HG02610 (cell line): ENCODE measurements around the gene TICAM1.
A peak's percentile ranks its signal among the peaks of the same experiment; 100 is the strongest.
"Not testable (repeated sequence)": the region's sequence is repeated elsewhere in the genome, so short reads cannot be mapped to it uniquely, and the experiment has no call there.

Experiments used
- ATAC-seq: cut with Tn5 transposase; IDR thresholded peaks from one replicate; pipeline ENCODE4 v1.9.1; 2021; ENCODE audit warnings: mild to moderate bottlenecking, moderate library complexity; ENCODE audit not compliant: unreplicated experiment

The TICAM1 gene

DNA sequence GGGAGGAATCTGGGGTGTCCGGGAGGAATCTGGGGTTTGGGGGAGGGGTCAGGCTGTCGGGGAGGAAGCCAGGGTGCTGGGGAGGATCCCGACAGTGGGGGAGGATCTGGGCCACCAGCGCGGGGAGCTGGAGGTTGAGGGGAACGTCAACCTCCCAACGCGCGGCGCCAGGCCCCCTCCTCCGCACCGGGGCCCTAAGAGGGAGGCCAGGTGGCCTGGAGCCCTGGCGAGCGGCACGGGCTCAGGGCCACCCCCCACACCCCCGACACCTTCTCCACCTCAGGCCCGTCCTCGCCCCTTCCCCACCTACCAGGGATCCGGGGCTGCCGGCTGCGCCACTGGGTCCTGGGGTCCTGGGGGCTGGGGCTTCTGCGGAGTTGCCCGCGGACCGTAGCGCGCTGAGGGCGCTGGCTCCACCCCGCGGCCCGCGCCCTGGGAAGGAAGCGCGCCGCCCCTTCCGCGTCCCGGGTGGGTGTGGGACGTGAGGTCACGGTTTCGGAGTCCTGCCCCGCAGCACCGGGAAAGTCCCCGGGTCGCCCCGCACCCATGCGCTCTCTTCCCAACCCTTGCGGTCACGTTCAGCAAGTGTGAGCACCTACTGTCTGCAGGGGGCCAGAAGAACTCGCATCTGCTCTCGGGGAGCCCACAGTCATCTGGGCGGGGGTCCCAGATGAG lies at the start of gene TICAM1:
TICAM1 (minus strand) TSS at position 409 of the 675 bp plus-strand sequence. CDS start 13,335 bp downstream, outside the sequence.
- ATAC-seq, result peak; percentile 75

DNA sequence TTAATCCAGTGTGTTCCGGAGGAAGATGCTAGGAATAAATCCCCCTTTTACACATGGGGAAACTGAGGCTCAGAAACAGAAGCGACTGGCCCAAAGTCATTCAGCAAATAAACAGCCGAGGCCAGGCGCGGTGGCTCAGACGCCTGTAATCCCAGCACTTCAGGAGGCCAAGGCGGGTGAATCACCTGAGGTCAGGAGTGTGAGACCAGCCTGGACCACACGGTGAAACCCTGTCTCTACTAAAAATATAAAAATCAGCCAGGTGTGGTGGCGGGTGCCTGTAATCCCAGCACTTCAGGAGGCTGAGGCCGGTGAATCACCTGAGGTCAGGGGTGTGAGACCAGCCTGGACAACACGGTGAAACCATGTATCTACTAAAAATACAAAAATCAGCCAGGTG lies 47.5 kb upstream of the TICAM1 start:
- no peak for ATAC-seq

DNA sequence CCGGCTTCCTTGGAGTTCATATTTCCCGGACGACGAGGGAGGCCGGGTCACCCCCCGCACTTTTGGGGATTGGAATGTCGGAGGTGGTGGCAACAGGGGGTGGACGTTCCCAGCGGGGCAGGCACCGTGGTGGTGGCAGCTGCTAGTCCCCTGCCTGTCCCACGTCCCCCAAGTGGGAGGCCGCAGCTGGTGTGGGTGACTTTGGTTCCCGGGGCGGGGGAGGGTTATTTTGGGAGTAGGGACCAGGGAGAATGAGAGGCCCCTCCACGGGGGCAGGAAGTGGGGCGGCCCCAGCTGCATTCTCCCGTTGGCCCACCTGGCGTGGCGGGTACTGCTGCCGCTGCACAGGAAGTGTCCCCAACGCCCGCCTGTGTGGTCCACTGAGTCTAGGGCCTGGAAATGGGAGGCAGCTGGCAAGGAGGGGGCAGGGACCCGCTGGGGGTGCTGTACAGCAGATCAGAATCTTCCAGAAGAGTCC lies 47.0 kb upstream of the TICAM1 start:
- ATAC-seq, result no peak

DNA sequence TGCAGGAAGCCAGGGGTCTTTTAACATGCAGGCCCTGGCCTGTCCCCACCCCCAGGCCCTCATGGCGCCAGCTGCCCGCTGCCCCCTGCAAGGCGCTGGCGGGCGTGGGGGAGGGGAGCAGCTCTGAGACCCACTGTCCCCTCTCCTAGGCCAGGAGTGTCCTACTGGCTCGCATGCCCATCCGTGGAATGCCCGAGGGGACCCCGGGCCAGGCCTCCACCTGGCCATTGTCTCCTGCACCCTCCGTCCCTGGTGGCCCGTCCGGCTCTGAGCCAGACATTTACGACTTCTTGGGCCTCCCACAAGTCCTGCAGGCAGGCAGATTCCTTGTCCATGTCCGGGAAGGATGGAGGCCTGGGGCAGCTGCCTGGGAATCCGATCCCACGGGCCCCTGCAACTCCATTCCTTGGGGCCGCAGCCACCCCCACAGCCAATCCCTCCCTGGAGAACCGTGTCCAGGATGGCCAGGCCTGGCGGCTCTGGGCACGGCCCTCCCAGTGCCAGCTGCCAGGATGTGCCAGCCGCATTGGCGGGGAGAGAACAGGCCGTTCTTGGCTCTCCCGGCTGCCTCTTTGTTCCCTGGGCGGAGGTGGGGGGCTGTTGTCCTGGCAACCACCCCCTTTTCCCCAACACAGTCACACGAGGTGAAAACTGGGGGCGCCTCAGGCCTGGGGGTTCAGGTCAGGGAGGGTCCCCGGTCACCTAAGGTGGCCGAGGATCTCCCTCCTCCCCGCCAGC lies 46.4 kb upstream of the TICAM1 start:
- no peak for ATAC-seq

DNA sequence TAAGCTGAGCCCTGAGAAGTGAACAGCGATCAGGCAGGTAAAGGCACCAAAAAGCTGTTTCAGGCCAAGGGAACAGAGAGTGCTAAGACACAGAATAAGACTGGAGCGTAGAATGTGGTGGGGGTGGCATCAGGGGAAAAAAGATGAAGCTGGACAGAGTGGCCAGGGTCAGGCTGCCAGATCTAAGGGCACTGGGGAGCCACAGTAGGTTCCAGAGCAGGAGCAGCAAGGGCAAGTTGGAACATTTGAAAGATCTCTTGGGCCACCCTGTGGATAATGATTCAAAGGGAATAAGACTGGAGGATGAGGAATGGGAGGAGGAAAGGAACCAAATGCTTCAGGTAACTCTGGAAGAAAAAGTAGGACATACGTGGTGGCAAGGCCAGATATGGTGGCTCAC lies 42.4 kb upstream of the TICAM1 start:
- ATAC-seq, result no peak

DNA sequence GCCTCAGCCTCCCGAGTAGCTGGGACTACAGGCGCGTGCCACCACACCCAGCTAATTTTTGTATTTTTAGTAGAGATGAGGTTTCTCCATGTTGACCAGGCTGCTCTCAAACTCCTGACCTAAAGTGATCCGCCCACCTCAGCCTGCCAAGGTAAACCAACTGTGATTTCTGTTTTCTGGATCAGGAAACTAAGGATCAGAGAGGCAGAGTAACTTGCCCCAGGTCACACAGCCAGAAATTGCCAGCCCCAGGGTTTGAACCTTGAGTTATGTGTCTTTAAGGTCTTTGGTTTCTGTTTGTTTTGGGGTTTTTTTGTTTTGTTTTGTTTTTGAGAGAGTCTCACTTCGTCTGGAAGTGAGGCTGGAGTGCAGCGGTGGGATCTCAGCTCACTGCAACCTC lies 40.2 kb upstream of the TICAM1 start:
- ATAC-seq, result no peak

DNA sequence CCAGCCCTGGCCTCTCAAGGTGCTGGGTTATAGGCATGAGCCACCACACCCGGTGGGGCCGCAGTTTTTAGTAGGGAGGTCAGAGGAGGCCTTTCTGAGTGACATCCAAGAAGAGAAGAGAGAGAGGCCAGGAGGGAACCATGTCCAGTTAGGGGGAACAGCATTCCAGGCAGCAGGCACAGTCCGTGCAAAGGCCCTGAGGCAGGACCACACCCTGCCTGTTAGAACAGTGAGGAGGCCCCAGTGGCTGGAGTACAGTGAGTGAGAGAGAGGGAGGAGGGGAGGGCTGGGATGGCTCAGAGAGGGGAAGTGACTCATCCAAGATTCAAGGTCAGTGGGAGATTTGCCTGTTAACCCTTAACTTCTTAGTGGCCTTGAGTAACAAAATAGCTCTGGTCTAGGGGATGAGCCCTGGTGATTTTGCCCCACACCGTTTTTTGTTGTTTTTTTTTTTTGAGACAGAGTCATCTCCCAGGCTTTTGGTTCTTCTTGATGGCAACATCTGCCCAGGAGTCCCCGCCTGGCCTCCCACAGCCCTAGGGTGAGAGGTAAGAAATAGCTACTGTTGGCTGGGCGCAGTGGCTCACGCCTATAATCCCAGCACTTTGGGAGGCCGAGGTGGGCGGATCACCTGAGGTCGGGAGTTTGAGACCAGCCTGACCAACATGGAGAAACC lies 38.7 kb upstream of the TICAM1 start:
- no peak for ATAC-seq

DNA sequence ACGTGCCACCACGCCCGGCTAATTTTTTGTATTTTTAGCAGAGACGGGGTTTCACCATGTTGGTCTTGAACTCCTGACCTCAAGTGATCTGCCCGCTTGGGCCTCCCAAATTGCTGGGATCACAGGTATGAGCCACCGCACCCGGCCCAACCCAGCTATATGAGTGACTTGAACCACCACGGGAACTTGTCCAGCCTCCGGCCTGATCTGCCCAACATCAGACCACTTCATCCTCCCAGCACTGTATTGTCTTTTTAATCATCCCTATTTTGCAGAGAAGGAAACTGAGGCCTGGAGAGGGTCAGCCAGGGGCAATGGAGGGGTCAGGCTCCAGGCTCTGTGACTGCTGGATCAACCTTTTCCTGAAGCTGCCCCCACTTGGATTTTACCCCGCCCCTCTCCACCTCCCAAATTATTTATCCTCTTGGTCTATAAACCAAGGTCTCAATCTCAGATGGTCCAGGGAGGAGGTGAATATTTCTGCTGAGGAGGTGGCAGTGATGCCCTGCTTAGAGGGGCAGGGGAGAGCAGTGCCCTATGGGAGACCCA lies 36.8 kb upstream of the TICAM1 start:
- ATAC-seq, result no peak

DNA sequence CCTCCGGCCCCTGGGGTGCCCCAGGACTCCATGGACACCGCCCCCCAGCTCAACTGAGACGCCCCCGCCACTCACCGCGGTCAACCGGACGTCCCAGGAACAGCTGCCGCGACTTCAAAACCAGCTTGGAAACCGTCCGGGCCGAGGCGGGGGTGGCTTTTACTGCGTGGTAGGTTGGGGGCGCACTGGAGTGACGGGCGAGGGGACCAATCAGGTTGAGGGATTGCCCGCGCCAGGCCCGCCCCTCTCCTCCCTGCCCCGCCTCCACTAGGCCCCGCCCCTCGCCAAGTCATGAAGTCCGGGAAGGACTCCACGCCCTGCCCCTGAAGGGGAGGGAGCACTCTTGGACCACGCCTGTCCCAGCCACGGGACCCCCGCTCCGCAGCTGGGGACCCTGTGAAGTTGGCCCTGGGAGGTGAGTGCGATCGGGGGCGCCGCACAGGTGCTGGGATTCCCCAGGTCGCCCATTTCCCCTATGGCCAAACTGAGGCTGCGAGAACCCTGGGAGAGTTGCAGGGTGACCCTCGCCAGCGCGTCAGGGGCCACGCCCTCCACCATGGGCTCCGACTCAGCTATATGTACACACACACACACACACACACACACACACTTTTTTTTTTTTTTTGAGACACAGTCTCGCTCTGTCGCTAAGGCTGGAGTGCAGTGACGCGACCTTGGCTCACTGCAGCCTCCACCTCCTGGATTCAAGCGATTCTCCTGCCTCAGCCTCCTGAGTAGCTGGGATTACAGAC lies 36.2 kb upstream of the TICAM1 start, which contains the start of gene PLIN3:
PLIN3 (minus strand) TSS at position 134 of the 752 bp plus-strand sequence. CDS start 6,273 bp downstream, outside the sequence.
- peak; percentile 77 for ATAC-seq

DNA sequence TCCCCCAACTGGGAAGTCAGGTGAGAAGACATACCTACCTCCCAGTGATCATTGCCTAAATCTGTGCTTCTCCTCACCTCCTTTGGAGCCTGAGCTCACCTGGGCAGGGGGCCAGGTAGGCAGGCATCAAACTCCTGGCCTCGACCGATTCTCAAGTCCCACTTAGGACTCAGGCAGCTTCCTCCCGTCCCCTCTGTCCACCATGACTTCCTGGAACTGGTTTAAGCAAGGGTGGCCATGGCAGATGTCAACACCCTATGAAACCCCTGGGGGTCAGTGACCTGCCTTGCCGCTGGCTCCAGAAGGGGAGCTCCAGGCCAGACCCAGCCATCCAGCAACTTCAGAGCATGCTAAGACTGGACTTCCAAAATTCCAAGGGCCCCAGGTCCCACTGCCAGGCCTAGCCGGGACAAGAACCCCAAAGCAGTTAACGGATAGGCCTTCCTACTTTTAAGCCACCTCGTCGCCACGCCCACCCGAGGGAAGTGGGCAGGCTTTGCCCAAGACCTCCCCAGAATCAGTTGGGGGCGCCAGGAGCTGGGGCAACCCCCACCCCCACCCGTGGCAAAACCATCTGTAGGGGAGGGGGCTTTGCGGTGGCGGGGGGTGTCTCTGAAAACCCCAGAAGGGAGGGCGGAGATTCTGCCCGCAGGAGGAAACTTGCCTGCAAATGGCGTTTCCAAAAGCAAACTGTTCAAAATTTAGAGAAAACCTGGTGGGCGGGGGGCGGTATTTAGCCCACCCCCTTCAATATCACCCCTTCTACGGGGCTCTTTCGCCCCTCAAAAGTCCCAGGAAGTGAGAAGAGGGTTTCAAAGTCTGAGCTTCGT lies 35.3 kb upstream of the TICAM1 start:
- ATAC-seq, result no peak

DNA sequence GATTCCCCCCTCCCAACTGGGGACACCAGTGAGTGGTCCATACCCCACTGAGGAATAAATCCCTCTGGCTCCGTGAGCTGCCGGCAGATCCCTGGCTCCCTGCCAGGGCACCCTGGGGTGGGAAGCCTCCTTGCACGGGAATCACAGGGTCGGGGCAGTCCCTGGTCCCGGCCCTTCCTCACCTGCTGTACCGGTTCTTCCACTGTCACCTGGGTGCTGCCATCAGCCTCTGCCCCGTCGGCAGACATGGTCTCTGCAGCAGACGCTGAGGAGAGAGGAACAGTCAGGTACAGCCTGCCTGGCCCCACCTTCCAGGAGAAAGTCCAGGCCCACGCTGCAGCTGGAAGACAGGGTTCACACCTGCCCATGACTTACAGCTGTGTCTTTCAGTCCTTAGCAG lies 29.6 kb upstream of the TICAM1 start:
- ATAC-seq, result no peak

DNA sequence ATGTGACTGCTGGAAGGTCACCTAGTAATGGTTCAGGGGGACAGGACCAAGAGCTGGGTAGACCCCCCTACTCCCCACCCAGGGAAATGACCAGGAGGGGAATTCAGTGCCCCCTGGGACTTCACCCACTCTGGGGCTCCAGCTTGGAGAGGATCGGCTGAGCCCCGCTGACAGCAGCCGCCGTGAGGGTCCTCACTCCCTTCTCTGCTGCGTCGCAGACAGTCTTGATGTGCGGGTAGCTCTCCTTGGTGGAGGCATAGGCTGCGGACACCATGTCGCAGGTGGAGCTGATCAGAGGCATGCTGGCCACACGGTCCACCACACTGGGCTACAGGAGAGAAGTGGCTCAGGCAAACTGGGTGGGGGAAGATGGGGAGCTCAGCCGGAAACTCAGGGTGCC lies 28.2 kb upstream of the TICAM1 start:
- ATAC-seq, result no peak

DNA sequence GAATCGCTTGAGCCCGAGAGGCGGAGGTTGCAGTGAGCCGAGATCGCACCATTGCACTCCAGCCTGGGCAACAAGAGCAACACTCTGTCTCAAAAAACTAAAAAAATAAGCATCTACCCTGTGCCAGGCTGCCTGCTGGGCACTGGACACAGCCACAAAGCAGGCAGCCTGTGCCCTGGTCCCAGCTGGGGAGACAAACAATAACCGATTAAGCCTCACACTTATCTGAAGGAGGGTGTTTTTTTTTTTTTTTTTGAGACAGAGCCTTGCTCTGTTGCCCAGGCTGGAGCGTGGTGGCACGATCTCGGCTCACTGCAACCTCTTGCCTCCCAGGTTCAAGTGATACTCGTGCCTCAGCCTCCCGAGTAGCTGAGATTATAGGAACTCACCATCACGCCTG lies 25.0 kb upstream of the TICAM1 start:
- not testable (repeated sequence) for ATAC-seq

DNA sequence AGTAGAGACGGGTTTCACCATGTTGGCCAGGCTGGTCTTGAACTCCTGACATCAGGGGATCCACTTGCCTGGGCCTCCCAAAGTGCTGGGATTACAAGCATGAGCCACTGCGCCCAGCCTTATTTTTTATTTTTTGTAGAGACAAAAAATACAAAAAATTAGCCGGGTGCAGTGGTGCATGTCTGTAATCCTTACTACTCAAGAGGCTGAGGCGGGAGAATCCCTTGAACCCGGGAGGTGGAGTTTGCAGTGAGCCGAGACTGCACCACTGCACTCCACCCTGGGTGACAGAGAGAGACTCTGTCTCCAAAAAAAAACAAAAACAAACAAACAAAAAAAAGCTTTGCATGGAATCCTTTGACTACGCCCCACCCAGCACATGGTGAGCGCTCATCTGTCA lies 22.0 kb upstream of the TICAM1 start:
- not testable (repeated sequence) for ATAC-seq

DNA sequence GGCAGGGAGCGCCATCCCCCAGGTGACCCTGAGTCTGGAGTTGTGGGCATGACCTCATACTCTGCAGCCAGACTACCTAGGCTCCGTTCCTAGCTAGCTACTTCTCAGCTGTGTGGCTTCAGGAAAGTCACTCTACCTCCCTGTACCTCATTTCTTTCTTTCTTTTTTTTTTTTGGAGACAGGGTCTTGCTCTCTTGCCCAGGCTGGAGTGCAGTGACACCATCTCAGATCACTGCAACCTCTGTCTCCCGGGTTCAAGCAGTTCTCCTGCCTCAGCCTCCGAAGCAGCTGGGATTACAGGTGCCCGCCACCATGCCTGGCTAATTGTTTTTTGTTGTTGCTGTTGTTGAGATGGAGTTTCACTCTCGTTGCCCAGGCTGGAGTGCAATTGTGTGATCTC lies 21.0 kb upstream of the TICAM1 start:
- ATAC-seq, result no peak

DNA sequence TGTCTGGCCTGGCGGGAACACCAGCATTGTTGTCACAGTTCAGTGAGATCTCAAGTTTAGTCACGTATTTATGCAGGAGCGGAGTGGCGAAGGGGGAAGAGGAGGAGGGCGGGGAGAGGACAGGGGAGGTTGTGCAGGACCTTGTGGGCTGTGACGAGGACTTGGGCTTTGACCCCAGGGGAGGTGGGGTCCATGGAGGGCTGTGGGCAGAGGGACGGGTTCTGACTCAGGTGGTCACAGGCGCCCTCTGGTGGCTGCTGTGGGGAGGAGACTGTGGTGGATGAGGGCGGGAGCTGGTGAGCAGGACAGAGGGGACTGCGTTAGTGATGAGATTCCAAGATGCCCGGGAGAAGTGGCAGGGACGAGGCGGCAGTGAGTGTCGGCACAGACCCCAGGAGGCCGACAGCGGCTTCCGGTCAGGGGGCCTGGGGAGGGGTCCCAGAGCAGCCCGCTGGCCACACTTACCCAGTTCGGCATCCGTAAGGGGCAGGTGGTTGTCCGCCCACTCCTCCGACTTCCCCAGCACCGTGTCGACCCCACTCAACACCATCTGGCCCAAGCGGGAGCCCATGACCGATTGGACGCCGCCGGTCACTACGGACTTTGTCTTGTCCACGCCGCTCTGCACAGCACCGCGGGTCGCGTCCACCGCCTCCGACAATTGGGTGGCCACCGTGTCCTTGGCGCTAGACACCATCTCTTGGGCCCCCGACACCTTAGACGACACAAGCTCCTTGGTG lies 20.2 kb upstream of the TICAM1 start:
- ATAC-seq, result no peak

DNA sequence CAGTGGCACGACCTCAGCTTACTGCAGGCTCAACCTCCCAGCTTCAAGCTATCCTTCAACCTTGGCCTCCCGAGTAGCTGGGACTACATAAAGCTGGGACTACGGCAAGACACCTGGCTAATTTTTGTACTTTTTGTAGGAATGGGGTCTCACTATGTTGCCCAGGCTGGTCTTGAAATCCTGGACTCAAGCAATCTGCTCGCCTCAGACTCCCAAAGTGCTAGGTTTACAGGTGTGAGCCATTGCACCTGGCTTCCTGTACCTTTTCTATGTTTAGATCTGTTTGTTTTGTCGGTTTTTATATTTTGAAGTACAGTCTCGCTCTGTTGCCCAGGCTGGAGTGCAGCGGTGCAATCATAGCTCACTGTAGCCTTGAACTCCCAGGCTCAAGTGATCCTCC lies 17.5 kb upstream of the TICAM1 start:
- no peak for ATAC-seq

DNA sequence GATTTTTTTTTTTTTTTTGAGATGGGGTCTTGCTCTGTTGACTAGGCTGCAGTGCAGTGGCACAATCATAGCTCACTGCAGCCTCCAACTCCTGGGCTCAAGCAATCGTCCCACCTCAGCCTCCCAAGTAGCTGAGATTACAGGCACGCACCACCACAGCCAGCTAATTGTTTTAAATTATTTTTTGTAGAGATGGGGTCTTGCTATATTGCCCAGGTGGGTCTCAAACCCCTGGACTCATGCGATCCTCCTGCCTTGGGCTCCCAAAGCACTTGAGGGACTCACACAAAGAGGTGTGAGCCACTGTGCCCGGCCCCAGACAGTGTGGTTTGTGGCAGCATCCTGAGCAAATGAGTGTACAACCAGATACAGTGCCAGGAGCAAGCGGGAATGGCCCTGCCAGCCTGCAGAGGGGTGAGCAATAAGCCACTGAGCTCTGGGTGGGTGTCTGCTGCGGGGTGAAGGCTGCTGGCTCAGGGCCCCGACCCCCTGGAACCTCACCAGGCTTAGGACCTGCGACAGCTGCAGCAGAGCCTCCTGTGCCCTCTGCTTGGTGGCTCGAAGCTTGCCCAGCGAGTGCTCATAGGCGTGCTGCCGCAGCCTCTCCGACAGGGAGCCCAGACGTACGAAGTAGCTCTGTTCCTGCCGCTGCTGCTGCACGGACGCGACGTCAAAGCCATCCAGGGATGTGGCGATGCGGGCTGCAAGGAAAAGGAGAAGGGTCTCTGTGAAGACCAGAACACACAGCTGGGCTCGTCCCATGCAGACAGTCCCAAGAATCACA lies 15.9 kb upstream of the TICAM1 start:
- ATAC-seq, result no peak
